H1 (cell line): ENCODE measurements around the gene CCDC28A. TPM values are rescaled to one million over a fixed set of nuclear protein-coding genes. Genes with fewer than 3 reads are reported as not detected.

ENCODE experiments used
- ATF2 ChIP-seq: IDR thresholded peaks from 2 replicates; pipeline ENCODE4 v1.6.1; 2012; ENCODE audit warnings: low read length, inconsistent platforms
- JUND ChIP-seq: IDR thresholded peaks from 2 replicates; pipeline ENCODE4 v1.6.1; 2011; ENCODE audit warnings: mild to moderate bottlenecking, improper control_type of control experiment, low read length
- polyA plus RNA-seq, 7 experiments: library from polyadenylated mRNA; depleted of rRNA in 3 of 7; stranded (reverse) in 5 of 7; unstranded in 2 of 7; fragments of >200 nt in 5 of 7; fragments of 200-250 nt in 2 of 7; gene quantifications; 1 replicate in 5 of 7; 2 replicates in 1 of 7; 4 replicates in 1 of 7; pipeline versions ENCODE4 v1.2.1 to v1.2.3, GENCODE V29; 2011 to 2013; ENCODE audit warnings: missing spikeins in 2 of 7, mixed read lengths in 2 of 7
- total RNA-seq: library from RNA; stranded (reverse); fragmentation: NEBNext Ultra II Directional; extraction: Animal tissue kit (Norgen Biotek cat#: 25700); gene quantifications from 2 replicates; pipeline ENCODE4 v1.2.1, GENCODE V29; 2021

CCDC28A gene
- total and polyA plus RNA-seq, 2 of the 8 experiments (the other 6 are each of a cell fraction or from before 2014, with no cell fraction given): 9.6 to 12.1 TPM

- TF ChIP-seq ATF2 (no peak), JUND (no peak)
Observed at GRCh38 chr6:138772596-138773176, 883 bp upstream of the CCDC28A start (continued).
